ENCODE measurements around the gene KIF7.

KIF7 gene

GRCh38 chr15:89642106-89642505 lies 13.2 kb downstream of the KIF7 start:
- no peak for ATAC-seq
- Mint-ChIP-seq H3K9me3 (no peaks in the 10 kb centered on the region), H3K4me3 (no peak overlapping the region)

GRCh38 chr15:89641053-89641452 lies 14.2 kb downstream of the KIF7 start:
- Mint-ChIP-seq H3K27me3 (no peaks in the 10 kb centered on the region), H3K9me3 (no peaks in the 10 kb centered on the region)
- ATAC-seq: no peak

More at GRCh38 chr15:89642106-89642505, 13.2 kb downstream of the KIF7 start:
- no peak for DNase-seq
- Mint-ChIP-seq H3K4me1 (peaks cover 4% of the 10 kb centered on the region), H3K27ac (no peak overlapping the region), H3K27me3 (peaks cover 5% of the 10 kb centered on the region)

GRCh38 chr15:89640245-89640644 lies 15.0 kb downstream of the KIF7 start:
- no peaks in the 10 kb centered on the region for H3K27me3 Mint-ChIP-seq
- no peak for ATAC-seq

More at GRCh38 chr15:89641053-89641452, 14.2 kb downstream of the KIF7 start:
- no peak for DNase-seq
- Mint-ChIP-seq H3K4me1 (no peaks in the 10 kb centered on the region), H3K27ac (no peak overlapping the region), H3K4me3 (no peak overlapping the region)

GRCh38 chr15:89633585-89633984 lies 21.7 kb downstream of the KIF7 start:
- Mint-ChIP-seq H3K27ac (peak overlapping the region in 1 of 2 donors; percentile 92), H3K4me1 (peaks cover 6% of the 10 kb centered on the region), H3K4me3 (no peak overlapping the region), H3K27me3 (no peaks in the 10 kb centered on the region), H3K9me3 (peaks cover 0 to 16% of the 10 kb centered on the region in 2 donors)
- no peak for ATAC-seq
- DNase-seq: no peak

More at GRCh38 chr15:89640245-89640644, 15.0 kb downstream of the KIF7 start:
- H3K9me3 Mint-ChIP-seq: peaks cover 0 to 5% of the 10 kb centered on the region in 2 donors
- H3K4me3 Mint-ChIP-seq: no peak overlapping the region
- H3K27ac Mint-ChIP-seq: no peak overlapping the region
- H3K4me1 Mint-ChIP-seq: no peaks in the 10 kb centered on the region
- DNase-seq: no peak

GRCh38 chr15:89632563-89633430 lies 22.5 kb downstream of the KIF7 start:
- Mint-ChIP-seq H3K4me3 (no peak overlapping the region), H3K4me1 (peaks cover 6% of the 10 kb centered on the region), H3K27me3 (no peaks in the 10 kb centered on the region), H3K27ac (peak overlapping the region in 1 of 2 donors; percentile 33), H3K9me3 (peaks cover 0 to 16% of the 10 kb centered on the region in 2 donors)
- peak; percentile 3 for ATAC-seq
- DNase-seq: no peak

- Mint-ChIP-seq H3K27me3 (no peaks in the 10 kb centered on the region), H3K27ac (no peak overlapping the region), H3K4me1 (peaks cover 6% of the 10 kb centered on the region), H3K4me3 (no peak overlapping the region), H3K9me3 (peaks cover 0 to 16% of the 10 kb centered on the region in 2 donors)
- no peak for DNase-seq
- ATAC-seq: peak; percentile 34
Measured at GRCh38 chr15:89631902-89632264, 23.4 kb downstream of the KIF7 start.

GRCh38 chr15:89630974-89631901 lies 24.0 kb downstream of the KIF7 start:
- H3K9me3 Mint-ChIP-seq: peaks cover 0 to 16% of the 10 kb centered on the region in 2 donors
- ATAC-seq: peak; percentile 27
- no peak for DNase-seq
- H3K27ac Mint-ChIP-seq: peak overlapping the region in 1 of 2 donors; percentile 1
- no peaks in the 10 kb centered on the region for H3K27me3 Mint-ChIP-seq
- H3K4me3 Mint-ChIP-seq: no peak overlapping the region
- peaks cover 6% of the 10 kb centered on the region for H3K4me1 Mint-ChIP-seq

- ATAC-seq: no peak
- Mint-ChIP-seq H3K27ac (no peak overlapping the region), H3K4me3 (no peak overlapping the region)
Measured at GRCh38 chr15:89630260-89630659, 25.0 kb downstream of the KIF7 start.

GRCh38 chr15:89629829-89630228 lies 25.4 kb downstream of the KIF7 start:
- no peak for DNase-seq
- Mint-ChIP-seq H3K27ac (no peak overlapping the region), H3K9me3 (peaks cover 0 to 9% of the 10 kb centered on the region in 2 donors), H3K27me3 (no peaks in the 10 kb centered on the region), H3K4me1 (peaks cover 6% of the 10 kb centered on the region), H3K4me3 (no peak overlapping the region)
- ATAC-seq: no peak

More at GRCh38 chr15:89630260-89630659, 25.0 kb downstream of the KIF7 start:
- no peak for DNase-seq
- Mint-ChIP-seq H3K9me3 (peaks cover 0 to 11% of the 10 kb centered on the region in 2 donors), H3K27me3 (no peaks in the 10 kb centered on the region), H3K4me1 (peaks cover 6% of the 10 kb centered on the region)

- Mint-ChIP-seq H3K4me3 (peak overlapping the region in 1 of 2 donors; percentile 6), H3K4me1 (peaks cover 6% of the 10 kb centered on the region), H3K9me3 (peaks cover 0 to 9% of the 10 kb centered on the region in 2 donors), H3K27ac (peak overlapping the region; percentile 15 to 40), H3K27me3 (no peaks in the 10 kb centered on the region)
- DNase-seq (no peak), ATAC-seq (peak; percentile 13)
Measured at GRCh38 chr15:89628806-89629715, 26.2 kb downstream of the KIF7 start.

- no peak for DNase-seq
- ATAC-seq: no peak
- Mint-ChIP-seq H3K4me1 (peaks cover 6% of the 10 kb centered on the region), H3K4me3 (no peak overlapping the region), H3K27ac (no peak overlapping the region), H3K27me3 (no peaks in the 10 kb centered on the region), H3K9me3 (peaks cover 0 to under 1% of the 10 kb centered on the region in 2 donors)
Measured at GRCh38 chr15:89628301-89628700, 27.0 kb downstream of the KIF7 start.

- no peak for DNase-seq
- no peak for ATAC-seq
- H3K4me3 Mint-ChIP-seq: no peak overlapping the region
- peaks cover 6% of the 10 kb centered on the region for H3K4me1 Mint-ChIP-seq
- H3K27ac Mint-ChIP-seq: peak overlapping the region in 1 of 2 donors; percentile 27
- no peaks in the 10 kb centered on the region for H3K27me3 Mint-ChIP-seq
- no peaks in the 10 kb centered on the region for H3K9me3 Mint-ChIP-seq
Measured at GRCh38 chr15:89627256-89627970, 27.9 kb downstream of the KIF7 start.

GRCh38 chr15:89625716-89626115 lies 29.6 kb downstream of the KIF7 start:
- Mint-ChIP-seq H3K27ac (no peak overlapping the region), H3K9me3 (no peaks in the 10 kb centered on the region), H3K27me3 (no peaks in the 10 kb centered on the region), H3K4me3 (no peak overlapping the region), H3K4me1 (peaks cover 6% of the 10 kb centered on the region)
- ATAC-seq: no peak
- DNase-seq: no peak

GRCh38 chr15:89623165-89623564 lies 32.1 kb downstream of the KIF7 start:
- Mint-ChIP-seq H3K27me3 (no peaks in the 10 kb centered on the region), H3K9me3 (no peaks in the 10 kb centered on the region), H3K4me3 (no peak overlapping the region), H3K27ac (no peak overlapping the region), H3K4me1 (no peaks in the 10 kb centered on the region)
- DNase-seq (no peak), ATAC-seq (no peak)

All from stimulated activated naive CD8-positive, alpha-beta T cell treated with anti-CD3 and anti-CD28 coated beads, Interleukin-15, amount 100 ng/mL, for 72 hours (primary cell).